ENCODE results near the gene MAPK7. TPM values are rescaled to one million over a fixed set of nuclear protein-coding genes. Genes with fewer than 3 reads are reported as not detected.
A peak's percentile ranks its signal among the peaks of the same experiment; 100 is the strongest.

Gene MAPK7
- total RNA-seq, 2 donors from 2014 or later: 42.5 to 47.4 TPM

DNA sequence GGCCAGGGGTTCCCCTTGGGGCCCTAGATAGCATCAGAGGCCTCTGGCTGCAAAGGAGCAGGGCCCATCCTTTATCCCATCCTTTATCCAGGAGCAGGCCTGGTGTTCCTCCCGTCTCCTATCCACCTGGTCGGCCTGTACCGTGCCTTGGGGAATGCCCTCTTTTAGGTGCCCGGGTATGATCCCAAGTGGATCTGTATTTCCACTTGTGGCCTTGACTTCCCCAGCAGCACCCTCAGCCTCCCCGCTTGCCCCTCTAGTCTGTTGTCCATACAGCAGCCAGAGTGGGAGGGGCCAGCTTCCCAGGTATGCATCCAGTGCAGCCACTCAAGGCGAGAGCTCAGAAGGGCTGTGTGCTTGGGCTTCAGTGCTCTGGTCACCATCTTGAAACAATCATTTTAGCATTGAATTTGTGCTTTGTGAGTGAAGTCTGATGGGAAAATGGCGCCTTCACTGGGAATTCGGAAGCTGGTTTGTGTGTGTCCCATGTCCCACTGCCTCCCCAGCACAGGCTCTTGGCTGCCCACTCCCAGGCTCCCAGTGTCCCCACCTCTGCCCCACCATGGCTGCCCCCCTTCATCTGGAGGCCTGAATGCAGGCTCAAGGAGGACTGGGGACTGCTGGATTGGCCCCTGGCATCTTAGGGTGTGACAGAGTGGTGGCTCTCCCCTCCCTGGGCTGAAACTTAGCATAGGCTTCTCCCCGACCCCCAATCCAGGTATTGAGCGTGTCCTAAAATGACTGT, 29.5 kb downstream of the MAPK7 start:
- intact Hi-C loops (cut with DNase I, micrococcal nuclease): no loop called here
- no peak for ATAC-seq
- DNase-seq: no peak

DNA sequence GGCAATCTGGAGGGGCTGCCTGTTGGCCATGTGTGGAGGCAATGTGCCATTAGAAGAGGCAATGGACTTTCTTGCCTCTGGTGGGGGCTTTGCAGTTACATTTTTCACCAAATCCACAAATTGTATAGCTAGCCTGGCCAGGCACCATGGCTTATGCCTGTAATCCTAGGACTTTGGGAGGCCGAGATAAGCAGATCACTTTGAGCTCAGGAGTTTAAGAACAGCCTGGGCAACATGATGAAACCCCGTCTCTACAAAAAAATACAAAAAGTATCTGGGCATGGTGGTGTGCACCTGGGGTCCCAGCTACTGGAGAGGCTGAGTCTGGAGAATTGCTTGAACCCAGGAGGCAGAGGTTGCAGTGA, 30.0 kb downstream of the MAPK7 start:
- no peak for DNase-seq
- no peak for ATAC-seq

DNA sequence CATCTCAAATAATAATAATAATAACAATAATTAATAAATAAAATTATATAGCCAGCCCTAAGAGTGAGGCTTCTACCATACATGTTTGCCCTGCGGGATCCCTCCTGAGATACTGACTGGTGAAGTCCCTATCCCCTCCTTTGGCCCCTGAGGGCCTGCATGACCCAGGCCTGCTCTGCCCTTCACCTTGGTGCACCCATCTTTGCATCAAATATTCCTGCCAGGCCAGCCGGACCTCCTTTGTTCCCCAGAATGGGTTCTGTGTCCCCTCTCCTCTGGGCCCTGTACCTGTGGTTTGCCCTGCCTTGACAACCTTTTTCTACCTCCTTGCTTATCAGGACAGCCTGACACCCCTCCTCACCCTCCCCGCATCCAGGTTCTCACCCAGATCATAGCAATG, 30.8 kb downstream of the MAPK7 start:
- intact Hi-C loops (cut with DNase I, micrococcal nuclease): no loop called here
- no peak for DNase-seq

More for the DNA sequence above, 30.0 kb downstream of the MAPK7 start:
- intact Hi-C loops (cut with DNase I, micrococcal nuclease): no loop called here

DNA sequence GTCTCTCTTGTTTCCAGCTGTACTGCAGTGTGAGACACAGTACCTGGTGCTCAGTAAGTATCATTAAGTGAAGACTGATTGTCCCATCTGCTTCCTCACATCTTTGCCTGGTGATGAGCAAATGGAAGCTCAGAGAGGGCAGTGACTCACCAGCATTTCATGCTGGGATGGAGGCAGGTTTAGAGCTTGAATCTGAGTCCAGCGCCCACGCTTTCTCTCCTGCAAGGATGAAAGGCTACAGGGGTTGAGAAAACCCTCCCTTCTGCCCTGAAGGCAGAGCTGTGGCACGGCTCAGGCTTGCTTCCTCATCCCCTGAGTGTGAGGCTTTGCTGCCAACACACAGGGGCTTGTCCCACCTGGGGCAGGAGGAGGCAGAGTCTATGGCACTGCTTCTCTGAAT, 31.2 kb downstream of the MAPK7 start:
- DNase-seq (no peak), ATAC-seq (no peak)
- intact Hi-C loops (cut with DNase I, micrococcal nuclease): no loop called here

More for the DNA sequence above, 30.8 kb downstream of the MAPK7 start:
- ATAC-seq: no peak

DNA sequence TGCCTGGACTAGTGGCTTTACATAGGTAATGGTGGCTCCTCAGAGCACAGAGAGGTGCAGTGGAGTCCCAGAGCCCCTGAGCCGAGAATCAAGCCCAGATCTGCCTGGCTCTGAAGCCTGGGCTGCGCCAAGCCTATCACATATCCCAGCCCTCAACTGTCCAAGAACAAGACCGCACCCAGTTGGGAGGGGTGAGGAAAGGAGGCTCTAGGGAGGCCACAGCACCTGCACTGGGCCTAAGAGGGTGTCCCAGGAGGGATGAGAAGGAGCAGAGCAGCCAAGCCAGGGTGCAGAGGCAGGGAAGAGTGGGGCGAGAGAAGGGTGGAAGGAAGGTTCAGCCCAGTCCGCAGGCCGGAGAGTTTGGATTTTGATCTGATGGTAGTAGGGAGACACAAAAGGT, 31.8 kb downstream of the MAPK7 start:
- peak; percentile 70 for ATAC-seq
- intact Hi-C loops (cut with DNase I, micrococcal nuclease): loop anchor here in 1 of 2 donors (10.0 kb wide), 1 partner anchor 45 kb away; the partner anchor contains the start of gene B9D1
- DNase-seq: peak in 1 of 2 donors; percentile 17

DNA sequence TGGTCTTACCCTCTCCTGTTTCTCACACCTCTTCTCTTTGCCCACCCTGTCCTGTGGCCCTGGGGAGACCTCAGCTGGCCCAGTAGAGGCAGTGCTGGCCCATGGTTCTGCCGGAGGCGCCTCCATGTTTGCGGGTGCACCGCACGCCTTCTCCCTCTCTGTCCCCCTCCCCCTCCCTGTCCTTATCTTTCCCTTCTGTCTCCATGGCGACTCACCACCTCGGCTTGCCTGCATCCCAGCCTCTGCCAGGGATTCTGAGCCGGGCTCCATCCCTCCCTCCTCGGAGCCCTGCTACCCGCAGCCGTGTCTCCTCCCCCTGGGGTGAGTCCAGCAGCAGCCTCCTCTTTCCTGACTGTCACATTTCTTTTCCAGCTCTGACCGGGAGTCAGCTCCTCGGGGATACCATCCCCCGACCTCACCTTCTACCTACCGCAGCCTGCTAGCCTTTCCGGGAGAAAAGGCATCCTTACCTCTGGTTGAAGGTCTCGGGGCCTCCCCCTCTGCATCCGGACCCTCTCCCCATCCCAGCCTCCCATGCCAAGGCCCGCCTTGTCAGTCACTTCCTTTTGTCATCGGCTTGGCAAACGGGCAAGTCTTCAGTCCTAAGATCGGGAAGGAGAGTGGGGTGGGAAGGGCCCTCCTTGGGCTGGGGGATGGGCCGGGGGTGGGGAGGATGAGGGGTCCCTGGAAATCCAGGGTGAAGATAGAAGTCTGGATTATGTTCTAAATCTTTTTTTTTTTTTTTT, 32.8 kb downstream of the MAPK7 start, which contains the start of gene RNF112:
Gene RNF112 (plus strand): TSS at position 358 of the 746 bp plus-strand sequence. CDS start 177 bp downstream, at position 535.
- ATAC-seq (no peak), DNase-seq (peak in 1 of 2 donors; percentile 18)
- intact Hi-C loops (cut with DNase I, micrococcal nuclease): loop anchor here in 1 of 2 donors (10.0 kb wide), 1 partner anchor 46 kb away; the partner anchor contains the start of gene B9D1

DNA sequence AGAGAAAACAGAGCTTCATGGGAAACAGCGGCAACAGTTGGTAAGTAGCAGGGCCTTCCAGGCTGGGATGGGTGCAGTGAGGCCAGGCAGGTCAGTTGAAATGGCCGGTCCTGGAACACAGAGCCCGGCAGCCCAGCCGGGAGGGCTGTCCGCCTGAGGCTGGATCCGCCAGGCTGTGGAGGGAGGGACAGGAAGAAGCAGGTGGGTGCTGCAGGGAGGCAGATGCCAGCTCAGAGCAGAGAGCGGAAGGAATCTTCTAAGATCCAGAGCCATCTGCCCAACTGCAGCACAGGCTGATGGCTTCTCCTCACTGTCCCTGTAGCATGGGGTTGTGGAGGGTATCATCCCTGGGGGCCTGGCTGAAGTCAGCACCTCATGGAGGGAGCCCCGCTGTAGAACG, 33.3 kb downstream of the MAPK7 start:
- ATAC-seq (no peak), DNase-seq (no peak)
- intact Hi-C loops (cut with DNase I, micrococcal nuclease): loop anchor here in 1 of 2 donors (10.0 kb wide), 1 partner anchor 47 kb away; the partner anchor contains the start of gene B9D1

DNA sequence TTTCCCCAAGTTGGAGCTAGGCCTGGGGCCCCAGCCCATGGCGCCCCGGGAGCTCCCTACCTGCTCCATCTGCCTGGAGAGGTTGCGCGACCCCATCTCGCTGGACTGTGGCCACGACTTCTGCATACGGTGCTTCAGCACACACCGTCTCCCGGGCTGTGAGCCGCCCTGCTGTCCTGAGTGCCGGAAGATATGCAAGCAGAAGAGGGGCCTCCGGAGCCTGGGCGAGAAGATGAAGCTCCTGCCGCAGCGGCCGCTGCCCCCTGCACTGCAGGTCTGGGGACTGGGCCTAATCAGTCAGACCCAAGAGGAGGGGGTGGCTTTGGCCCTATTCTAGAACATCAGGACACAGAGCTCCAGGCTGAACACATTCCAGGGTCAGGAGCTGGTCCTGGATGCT, 34.2 kb downstream of the MAPK7 start:
- no peak for DNase-seq
- ATAC-seq: no peak
- intact Hi-C loops (cut with DNase I, micrococcal nuclease): loop anchor here in 1 of 2 donors (10.0 kb wide), 1 partner anchor 48 kb away; the partner anchor contains the start of gene B9D1

DNA sequence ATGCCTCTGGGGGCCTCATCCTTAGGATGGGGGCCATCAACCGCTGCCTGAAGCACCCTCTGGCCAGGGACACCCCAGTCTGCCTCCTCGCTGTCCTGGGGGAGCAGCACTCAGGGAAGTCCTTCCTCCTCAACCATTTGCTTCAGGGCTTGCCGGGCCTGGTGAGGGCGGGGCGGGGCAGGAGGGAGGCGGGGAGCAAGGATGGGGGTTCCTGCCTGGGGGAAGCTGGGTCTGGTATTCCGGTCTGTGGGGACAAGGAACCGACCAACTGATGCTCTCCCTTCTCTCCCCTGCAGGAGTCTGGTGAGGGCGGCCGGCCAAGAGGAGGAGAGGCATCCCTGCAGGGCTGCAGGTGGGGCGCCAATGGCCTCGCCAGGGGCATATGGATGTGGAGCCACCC, 34.7 kb downstream of the MAPK7 start:
- no peak for DNase-seq
- intact Hi-C loops (cut with DNase I, micrococcal nuclease): loop anchor here in 1 of 2 donors (10.0 kb wide), 1 partner anchor 48 kb away; the partner anchor contains the start of gene B9D1
- no peak for ATAC-seq

DNA sequence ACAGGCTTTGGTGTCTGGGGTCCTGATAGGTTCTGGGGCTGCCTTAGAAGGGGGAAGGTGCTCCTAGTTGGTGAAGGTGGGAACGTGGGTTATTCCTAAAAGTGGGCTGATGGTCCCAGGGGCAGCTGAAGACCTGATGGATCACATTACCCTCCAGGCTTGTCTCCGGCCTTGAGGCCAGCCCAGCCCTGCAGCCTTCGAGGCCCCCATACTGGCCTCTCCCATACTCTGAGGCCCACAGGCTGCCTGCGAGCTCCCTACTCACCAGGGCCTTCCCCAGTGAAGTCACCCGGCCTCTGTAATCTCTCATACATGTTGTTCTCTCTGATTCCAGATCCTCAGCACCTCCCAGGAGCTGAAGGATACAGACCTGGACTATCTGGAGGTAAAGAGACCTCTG, 35.5 kb downstream of the MAPK7 start:
- no peak for ATAC-seq
- intact Hi-C loops (cut with DNase I, micrococcal nuclease): loop anchor here in 1 of 2 donors (10.0 kb wide), 1 partner anchor 49 kb away; the partner anchor contains the start of gene B9D1
- no peak for DNase-seq

DNA sequence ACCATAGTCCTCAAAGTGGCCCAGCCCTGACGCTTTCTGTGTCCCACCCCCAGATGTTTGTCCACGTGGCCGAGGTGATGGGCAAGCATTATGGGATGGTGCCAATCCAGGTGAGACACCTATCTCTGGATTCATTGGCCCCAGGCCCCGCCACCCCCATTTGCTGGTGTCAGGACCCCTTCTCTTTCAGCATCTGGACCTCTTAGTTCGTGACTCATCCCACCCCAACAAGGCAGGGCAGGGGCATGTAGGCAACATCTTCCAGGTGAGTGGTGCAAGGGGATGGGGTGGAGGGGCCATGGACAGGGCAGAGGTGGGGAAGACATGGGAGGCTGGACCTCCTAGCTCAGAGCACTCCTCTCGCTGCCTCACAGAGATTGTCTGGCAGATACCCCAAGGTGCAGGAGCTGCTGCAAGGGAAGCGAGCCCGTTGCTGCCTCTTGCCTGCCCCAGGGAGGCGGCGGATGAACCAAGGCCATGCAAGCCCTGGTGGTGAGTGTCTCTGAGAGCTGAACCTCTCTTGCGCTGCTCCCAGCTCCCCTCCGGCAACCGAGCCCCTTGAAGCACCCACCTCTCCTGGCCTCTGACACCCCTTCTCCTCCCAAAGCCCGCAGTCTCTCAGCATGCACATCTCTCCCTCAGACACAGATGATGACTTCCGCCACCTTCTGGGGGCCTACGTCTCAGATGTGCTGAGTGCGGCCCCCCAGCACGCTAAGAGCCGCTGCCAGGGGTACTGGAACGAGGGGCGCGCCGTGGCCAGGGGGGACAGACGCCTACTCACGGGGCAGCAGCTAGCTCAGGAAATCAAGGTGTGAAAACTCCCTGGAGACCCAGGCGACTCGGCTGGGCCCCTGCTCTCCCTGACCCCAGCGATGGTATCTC, 36.3 kb downstream of the MAPK7 start:
- ATAC-seq: no peak
- DNase-seq: no peak
- intact Hi-C loops (cut with DNase I, micrococcal nuclease): loop anchor here in 1 of 2 donors (10.0 kb wide), 1 partner anchor 50 kb away; the partner anchor contains the start of gene B9D1

DNA sequence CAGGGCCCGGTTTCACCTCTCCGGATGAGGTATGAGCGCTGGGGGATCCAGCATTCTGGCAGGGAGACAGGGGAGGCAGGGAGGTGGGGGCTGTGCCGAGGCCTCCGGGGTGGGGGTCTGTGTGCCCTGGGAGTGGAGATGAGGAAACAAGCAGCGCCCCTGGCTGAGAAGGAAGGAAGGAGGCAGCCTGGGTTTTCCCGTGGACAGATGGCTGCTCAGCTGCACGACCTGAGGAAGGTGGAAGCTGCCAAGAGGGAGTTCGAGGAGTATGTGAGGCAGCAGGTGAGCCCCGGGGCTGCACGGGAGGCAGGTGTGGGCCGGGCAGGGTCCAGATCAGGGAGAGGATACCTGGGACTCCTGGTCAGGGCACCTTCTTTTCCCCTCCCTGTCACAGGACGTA, 37.0 kb downstream of the MAPK7 start:
- DNase-seq: peak in 1 of 2 donors; percentile 1
- intact Hi-C loops (cut with DNase I, micrococcal nuclease): loop anchor here in 1 of 2 donors (10.0 kb wide), 1 partner anchor 51 kb away; the partner anchor contains the start of gene B9D1
- ATAC-seq: no peak

DNA sequence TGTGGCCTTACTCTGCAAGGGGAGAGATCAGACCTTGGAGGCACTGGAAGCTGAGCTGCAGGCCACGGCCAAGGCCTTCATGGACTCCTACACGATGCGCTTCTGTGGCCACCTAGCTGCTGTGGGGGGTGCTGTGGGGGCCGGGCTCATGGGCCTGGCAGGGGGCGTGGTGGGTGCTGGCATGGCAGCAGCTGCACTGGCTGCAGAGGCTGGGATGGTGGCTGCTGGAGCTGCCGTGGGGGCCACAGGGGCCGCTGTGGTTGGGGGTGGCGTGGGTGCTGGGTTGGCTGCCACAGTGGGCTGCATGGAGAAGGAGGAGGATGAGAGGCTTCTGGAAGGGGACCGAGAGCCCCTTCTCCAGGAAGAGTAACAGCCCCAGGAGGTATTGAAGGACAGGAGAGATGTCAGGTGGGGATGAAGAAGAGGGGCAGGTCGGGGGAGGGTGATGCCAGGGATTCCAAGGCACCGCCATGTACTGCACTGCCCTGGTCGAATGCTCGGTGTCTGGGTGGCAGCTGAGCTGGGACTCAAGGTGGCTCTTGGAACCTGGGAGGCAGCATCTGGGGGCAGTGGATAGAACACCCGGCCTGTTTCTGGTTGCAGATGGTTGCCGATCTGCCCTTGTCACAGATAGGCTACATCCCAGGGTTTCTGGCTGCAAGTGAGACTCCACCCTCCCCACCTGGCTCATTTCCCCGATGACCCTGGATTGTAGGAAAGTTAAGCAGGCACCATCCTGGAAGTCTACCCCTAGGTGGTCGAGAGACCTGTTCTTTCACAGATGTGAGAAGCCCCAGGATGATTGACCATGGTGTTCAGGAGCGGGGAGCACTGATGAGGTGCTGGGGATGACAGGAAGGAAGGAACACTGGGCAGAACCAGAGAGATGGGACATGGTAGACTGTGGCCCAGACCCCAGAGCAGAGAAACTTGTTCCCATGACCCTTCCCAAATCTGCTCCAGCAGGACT, 37.8 kb downstream of the MAPK7 start:
- intact Hi-C loops (cut with DNase I, micrococcal nuclease): loop anchor here in 1 of 2 donors (10.0 kb wide), 1 partner anchor 51 kb away; the partner anchor contains the start of gene B9D1
- DNase-seq (no peak), ATAC-seq (no peak)

DNA sequence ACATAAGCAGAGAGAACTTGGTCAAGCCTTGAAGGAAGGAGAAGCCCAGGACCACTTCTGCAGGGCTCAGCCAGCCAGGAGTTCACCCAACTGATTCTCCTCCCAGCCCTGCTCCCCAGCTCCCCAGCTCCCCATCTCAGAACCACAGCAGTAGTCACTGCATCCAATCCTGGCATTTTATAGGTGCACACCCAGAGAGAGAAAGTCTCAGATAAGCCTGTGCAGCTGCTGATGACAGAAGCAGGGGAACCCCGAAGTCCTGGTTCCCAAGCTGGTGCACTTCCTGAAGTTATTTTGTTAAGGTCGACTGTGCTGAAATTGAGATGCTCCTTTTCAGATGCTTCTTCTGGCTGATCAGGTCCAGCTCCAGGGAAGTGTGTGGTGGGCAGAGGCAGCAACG, 39.3 kb downstream of the MAPK7 start:
- no peak for ATAC-seq
- no peak for DNase-seq
- intact Hi-C loops (cut with DNase I, micrococcal nuclease): loop anchor here in 1 of 2 donors (10.0 kb wide), 1 partner anchor 53 kb away; the partner anchor contains the start of gene B9D1

DNA sequence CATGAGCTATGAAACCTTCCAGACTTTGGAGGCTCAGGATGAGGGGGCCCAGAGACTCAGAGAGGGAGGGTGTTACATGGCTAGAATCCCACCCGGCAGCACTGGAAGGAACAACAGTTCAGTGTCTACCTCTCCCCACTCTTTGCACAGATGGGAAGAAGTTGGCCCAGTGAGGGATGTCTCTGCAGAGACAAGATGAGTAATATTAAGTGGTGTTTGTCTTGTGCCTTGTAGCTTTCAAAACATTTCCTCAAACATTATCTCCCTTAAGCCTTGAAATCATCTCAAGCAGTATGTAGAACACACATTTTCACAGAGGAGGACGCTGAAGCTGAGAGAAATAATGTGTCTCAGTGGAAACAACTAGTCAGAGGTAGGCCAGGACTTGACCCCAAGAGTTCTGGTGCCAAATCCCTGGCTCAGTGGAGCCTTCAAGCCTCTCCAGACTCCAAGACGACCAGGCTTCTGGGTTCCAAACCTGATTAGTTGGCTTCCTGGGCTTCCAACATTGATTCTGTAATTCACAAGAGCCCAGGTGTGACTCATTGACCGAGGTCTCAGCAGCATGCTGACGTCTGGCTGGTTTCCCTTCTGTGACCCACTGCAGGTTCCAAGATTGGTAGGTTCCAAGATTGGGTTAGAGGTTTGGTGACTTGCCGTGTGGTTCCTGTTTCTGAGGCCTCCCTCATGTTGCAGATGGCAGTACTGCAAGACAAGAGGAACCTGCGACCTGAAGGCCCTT, 40.1 kb downstream of the MAPK7 start:
- DNase-seq (no peak), ATAC-seq (no peak)
- intact Hi-C loops (cut with DNase I, micrococcal nuclease): loop anchor here in 1 of 2 donors (10.0 kb wide), 1 partner anchor 54 kb away; the partner anchor contains the start of gene B9D1

DNA sequence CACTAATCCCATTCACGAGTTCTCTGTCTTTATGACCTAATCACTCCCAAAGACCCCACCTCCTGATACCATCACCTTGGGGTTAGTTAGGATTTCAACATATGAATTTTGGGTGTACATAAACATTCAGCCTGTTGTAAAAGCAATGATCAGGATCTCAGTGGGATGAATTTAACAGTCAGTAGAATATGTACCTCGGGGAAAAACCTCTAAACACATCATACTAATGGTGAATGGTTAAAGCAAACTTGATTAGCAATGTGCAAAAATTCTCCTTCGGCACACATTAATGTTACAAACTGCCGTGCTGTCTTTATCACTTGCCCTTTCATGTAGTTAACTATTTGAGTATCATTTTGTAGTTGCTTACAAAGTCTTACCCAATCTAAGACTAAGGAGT, 42.9 kb downstream of the MAPK7 start:
- intact Hi-C loops (cut with DNase I, micrococcal nuclease): no loop called here
- no peak for ATAC-seq

DNA sequence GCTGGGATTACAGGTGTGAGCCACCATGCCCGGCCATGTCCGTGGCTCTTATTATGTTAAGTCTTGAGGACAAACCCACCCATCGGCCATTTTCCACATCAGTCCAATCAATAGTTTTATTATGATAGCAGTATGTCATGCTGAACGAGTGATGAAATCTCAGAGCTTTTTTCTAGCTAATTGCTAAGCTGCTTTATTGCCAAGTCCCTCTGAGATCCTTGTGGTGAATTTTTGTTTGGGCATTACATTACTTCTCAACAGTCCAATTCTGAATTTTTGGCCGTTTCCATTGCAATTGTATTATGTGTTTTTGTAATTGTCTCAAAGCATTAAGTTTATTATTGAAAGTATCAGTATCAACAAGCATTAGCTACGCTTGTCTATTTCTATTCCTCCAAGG, 43.6 kb downstream of the MAPK7 start:
- intact Hi-C loops (cut with DNase I, micrococcal nuclease): no loop called here
- no peak for ATAC-seq
- DNase-seq: no peak

More for the DNA sequence above, 42.9 kb downstream of the MAPK7 start:
- no peak for DNase-seq

Data from left colon (tissue), 2 donors.